HL-60 (cell line): Measurements from ENCODE around the gene GJA5.

Source experiments
- CTCF ChIP-seq: IDR thresholded peaks from one replicate; pipeline ENCODE4 v1.5.1; 2011; ENCODE audit warnings: low read length, control low read depth, inconsistent platforms; ENCODE audit not compliant: insufficient read depth
- GABPA ChIP-seq: IDR thresholded peaks from 2 replicates; pipeline ENCODE4 v1.6.1; 2012; ENCODE audit warnings: low read depth
- POLR2AphosphoS5 ChIP-seq: IDR thresholded peaks from 2 replicates; pipeline ENCODE4 v1.6.1; 2012; ENCODE audit warnings: low read depth
- REST ChIP-seq: IDR thresholded peaks from 2 replicates; pipeline ENCODE4 v1.6.1; 2012; ENCODE audit warnings: low read depth; ENCODE audit not compliant: insufficient replicate concordance
- SPI1 ChIP-seq: IDR thresholded peaks from 2 replicates; pipeline ENCODE4 v1.6.1; 2012; ENCODE audit warnings: low read depth, mild to moderate bottlenecking, borderline replicate concordance

- no peak for TF ChIP-seq REST
- TF ChIP-seq POLR2AphosphoS5, result no peak
- TF ChIP-seq CTCF, result no peak
- TF ChIP-seq GABPA, result no peak
- no peak for TF ChIP-seq SPI1
Observed at GRCh38 chr1:147808025-147808424, 47.6 kb upstream of the GJA5 start.
